CD4-positive, alpha-beta T cell treated with Interleukin-1 beta for 1 hour (primary cell): Measurements from ENCODE around the gene ATP13A5.

ENCODE experiments used
- DNase-seq, 2 donors: peaks; one replicate each; pipeline ENCODE4 v3.0.0-alpha.2; 2020 to 2022

The ATP13A5 gene

DNA sequence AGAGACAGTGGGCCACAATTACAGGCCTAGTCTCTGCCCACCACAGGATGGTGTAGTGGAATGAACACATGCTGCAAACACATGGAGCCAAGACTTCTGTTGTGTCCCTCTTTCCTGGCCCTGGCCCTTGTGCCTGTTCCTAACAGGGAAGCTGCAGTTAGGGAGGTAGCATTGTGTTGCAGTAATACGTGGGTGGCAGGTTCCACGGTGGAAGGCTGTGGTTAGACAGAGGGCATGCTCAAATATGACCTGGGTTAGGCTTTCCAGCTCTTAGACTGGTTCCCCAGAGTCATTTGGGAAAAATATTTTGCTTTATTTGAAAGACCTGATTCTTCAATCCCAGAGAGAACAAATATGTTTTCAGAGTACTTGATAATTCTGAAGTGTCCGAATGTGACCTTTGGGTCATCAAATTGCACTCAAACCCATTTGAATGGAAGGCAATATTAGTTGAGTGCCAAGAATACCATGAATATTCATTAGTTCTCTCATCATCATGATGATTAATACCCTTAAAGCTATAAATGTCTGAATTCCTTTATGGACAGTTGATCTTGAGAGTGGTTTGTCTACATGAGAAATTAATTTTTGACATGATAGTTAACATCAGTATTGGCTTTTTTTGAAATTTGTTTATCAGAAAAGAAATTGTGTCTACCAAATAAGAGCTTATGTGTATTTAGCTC is 109.1 kb downstream of the ATP13A5 start:
- DNase-seq = no peak

DNA sequence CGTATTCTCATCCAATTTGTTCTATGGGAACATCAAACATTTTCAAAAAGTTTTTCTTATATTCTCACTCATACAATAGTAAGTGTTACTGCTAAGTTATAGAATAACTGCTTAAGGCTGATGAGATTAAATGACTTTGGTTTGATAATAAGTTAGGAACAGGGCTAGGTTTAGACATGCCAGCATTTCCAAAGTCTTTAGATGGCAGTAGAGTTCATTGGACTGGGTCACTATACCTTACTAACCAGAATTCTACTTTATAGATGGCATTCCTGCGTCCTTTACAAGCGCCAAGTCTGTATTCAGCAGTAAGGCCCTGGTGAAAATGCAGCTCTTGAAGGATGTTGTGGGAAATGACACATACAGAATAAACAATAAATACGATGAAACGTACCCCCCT is 115.8 kb downstream of the ATP13A5 start:
- no peak for DNase-seq

DNA sequence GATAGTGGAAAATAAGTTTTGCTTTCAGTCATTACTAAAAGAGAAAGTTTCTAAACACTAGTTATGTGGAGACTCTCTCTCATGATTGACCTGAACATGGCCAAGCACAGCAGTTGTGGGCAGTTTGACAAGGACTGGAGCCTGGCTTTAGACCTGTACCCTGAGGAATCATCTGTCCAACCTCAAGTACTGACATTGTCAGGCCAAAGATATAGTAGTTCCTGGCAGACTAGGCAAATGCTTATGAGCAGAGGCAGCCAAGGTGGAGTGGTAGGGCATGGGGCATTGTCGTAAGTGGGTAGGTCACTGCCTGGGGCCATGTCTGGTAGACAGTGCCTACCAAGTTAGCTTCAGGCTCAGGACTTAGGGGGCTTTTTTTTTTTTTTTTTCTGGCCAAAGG is 116.6 kb downstream of the ATP13A5 start:
- no peak for DNase-seq

DNA sequence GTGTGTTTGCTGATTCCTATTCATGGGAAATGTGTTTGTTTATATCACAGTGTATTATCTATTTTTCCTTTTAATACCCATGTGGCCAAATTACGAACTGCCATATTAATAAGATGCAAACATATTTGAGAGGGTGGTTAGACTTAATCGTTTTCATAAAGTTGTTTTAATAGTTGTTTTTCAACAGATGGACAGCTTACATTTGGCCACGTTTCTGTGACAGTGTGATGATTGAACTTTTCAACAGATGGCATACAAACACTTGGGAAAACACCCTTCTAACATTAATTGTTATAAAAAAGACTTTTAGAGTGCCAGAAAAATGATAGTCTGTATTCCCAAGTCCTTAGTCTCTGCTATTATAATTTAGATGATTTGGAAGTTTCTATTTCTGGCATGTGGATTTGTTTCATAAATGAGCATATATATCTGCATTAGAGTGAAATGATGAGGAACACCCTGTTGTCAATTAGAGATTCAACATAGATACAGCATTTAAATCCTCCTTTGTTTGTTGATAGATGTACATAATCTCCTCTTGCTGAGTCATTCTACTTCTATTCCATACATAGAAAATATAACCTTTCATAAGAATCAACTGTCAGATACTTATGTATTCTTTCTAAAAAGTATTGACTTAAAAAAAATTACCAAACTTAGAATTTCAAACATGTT is 124.4 kb downstream of the ATP13A5 start:
- DNase-seq = no peak

DNA sequence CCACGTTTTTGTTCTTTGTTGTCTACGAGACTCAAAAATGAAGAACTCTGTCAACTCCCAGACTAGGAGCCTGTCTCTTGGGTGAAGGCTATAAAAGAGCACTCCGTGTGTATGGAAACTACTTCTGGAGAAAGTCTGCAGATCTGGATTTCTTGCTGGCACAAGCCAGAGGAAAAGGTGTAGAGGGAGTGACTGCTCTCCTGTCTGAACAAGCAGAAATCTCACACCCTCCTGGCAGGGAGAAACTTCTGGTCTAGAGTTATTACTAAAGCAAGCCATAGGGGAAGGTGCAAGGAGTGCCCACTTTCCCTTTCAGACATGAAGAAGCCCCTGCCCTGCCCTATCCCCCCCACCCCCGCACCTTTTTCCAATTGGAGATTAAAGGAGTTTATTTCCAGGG is 128.1 kb downstream of the ATP13A5 start:
- no peak for DNase-seq

DNA sequence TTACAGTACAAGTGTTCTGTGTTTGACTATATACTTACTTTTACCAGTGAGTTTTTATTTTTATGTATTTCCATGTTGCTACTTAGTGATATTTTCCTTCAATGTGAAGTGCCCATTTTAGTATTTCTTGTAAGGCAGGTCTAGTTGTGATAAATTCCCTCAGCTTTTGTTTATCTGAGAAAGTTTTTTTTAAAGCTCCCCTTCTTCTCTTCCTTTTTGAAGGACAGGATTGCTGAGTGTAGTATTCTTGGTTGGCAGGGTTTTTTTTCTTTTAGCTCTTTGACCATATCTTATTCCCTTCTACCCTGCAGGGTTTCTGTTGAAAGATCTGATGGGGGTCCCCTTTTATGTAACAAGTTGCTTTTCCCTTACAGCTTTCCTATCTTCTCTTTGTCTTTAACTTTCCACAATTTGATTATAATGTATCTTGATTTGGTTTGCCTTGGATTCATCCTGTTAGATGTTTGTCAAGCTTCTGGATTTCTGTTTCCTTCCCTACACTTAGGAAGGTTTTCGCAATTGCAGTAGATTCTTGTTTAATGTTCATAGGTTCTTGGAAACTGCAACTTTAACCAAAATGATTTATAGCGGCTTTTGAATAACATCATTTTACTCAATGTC is 129.6 kb downstream of the ATP13A5 start:
- DNase-seq = no peak

DNA sequence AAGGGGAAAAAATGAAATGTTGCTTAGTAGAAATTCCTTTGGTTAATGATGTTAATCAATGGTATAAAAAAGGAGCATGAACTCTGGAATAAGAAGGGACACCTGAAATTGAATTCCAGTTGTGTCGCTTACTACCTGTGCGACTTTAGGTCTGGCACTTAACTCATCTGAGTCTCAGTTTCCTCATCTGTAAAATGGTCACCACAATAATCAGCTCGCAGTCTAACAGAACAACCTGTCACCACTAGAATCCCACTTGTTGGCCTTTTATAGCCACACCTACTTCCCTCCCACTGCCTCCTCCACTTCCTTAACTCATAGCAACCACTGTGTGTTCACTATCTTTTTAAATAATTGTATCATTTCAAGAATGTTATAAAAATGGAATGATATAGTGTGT is 135.0 kb downstream of the ATP13A5 start:
- no peak for DNase-seq

DNA sequence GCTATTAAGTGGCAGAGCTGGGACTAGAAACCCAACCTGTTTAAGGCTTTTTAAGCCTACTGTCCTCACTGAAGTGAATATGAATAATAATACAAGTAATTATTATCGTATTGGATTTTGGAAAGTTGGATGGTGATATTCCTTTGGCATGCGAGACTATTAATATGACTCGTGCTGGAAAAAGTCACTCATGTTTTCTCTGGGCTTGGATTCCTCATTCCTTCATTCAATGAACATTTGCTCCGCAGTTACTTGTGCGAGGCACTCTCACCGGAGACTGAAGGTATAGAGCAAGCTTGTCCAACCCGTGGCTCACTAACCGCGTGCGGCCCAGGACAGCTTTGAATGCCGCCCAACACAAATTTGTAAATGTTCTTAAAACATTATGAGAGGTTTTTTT is 136.8 kb downstream of the ATP13A5 start:
- no peak for DNase-seq

DNA sequence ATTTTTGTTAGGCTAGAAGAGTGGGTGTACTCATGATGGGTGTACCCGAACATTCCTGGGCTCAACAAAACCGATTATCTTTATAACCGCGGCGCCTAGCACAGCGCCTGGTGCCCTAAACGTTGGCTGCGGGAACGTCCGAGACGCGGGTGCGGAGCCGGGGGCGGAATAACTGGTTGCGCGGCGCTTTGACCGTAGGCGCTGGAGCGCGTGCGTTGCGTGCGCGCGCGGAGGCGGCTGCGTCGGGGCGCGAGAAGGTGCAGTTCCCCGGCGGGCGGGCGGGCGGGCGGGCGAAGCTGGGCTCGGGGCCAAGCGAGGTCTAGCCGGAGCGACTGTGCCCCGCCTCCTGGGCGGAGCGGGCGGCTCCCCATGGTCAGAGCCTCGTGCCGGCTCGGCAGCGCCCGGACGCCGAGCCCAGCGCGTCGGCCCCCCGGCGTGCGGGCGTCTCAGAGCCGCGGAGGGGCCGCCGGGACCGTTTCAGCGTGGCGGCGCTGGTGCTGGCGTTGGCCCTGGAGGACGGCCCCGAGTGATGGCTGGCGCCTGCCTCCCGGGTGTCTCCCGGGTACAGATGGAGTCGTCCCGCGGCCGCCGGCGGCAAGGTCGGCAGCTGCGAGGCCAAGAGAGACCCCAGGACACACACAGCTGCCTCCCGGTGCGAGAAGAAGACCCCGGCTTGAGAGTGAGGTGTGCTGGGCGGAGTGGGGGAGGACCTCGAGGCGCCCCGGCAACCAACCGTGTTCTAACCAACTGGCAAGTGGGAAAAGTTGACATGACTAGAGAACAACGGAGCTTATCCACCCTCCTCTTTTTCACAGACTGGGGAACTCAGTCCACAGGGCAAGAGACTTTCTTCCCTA is 137.5 kb downstream of the ATP13A5 start, which contains the start of gene PLAAT1:
TSS of gene PLAAT1 (plus strand) at position 373 of the 857 bp plus-strand sequence. CDS start 14,429 bp downstream, outside the sequence.
- DNase-seq = no peak

DNA sequence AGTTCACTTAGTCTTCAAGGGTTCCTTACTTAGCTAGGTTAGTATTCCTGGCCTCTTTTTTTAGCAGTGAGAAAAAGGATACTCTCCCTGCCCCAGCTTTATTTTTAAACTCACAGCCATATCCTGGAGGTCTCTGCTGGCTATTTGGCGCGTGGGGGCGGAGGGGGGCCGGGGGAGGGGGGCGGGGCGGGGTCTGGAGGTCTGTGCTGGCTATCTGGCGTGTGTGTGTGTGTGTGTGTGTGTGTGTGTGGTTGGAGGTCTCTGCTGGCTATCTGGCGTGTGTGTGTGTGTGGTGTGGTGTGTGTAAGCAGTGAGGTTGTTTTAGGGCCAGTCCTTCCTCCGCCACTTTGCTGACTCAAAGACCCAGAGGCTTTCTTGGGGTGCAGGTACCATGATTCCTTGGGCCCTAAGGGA is 138.1 kb downstream of the ATP13A5 start:
- no peak for DNase-seq

DNA sequence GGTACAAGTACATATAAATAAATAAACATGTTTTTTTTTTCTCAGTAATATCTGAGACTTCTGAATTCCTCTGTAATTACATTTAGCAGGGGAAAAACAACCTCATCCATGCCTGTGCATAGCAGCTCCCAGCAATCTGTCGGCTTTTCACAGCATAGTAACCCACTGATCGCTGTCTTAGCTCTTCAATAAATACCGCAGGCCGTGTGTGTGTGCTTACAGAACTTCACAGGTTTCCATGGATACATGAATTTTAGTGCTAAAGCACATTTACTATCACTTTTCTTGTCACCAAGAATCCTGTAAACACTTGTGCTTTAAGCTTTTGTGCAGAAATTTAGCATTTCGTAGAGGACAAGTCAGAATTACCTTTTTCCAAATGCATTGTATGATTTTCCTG is 141.5 kb downstream of the ATP13A5 start:
- DNase-seq = no peak

DNA sequence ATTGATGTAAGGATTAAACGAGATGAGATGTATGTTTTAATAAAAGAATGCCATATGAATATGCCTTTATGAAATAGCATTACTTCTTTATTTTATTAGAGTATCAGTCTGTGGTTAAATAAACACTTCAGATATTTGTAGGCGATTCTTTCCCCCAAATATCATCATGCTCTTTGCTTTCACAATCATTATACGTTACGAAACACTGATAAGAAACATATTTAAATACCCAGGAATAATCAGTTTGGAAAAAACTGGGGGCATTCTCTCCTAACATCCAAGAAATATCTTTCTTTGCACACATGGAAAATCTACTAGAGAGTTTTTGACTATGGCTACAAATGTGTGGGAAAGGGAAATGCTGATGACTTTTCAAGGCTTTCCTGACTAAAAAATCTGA is 142.0 kb downstream of the ATP13A5 start:
- DNase-seq = no peak

DNA sequence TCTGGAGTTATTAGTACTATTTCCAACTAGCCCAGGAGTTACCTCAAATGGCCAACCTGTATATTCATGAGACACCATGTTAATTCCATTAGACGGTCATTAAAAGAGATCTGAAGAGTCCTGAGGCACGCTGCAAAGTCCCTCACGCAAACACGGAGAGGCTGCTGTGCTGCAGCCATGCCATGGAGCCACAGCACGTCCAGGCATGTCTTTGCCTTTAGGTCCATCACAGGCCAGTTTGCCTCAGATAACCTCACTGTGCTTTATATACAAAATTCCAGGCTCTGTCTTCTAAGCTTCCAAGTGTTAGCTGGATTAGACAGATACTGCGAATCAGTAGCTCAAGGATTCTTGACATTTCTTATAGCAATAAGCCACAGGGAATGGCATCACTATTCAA is 147.4 kb downstream of the ATP13A5 start:
- DNase-seq = no peak

DNA sequence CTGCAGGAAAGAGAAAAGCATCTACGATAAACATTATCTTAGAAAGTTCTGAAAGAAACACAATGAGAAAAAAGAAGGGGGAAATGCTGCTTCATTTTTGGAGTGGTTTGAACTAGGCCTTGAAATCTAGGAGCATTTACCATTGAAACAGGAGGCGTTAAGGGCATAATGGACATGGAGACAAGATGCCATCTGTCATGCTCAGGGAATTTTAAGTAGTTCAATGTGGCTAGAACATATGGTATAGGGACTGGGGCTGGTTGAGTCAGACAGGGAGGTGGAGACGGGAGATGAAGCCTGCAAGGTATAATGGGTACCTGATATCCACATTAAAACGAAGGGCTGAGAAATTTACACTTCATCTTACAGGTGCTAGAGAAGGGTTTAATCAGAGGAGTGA is 147.9 kb downstream of the ATP13A5 start:
- DNase-seq = no peak

DNA sequence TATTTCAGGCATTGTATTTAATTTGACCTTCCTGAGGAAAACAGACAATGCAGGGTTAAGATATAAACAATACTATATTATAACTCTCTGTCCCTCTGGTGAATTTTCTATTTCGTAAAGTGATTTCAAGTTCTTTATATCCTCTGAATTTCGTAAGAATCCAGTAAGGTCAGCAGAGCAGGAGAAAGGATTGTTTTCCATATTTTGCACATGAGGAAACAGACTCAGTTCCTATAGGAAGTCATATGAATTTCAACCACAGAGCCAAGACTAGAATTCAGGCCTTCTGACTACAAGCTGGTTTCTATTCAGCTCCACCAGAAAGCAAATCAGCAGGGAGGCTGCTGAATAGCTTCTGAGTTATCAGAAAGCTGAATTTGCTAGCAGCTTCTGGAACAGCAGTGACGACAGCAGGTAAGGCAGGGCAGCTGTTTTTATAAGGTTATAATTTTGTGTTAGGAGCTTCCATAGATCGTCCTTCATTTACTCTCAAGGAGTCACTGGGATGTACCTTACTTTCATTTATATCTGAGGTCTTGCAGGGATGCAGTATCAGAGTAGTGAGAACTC is 148.6 kb downstream of the ATP13A5 start:
- no peak for DNase-seq

DNA sequence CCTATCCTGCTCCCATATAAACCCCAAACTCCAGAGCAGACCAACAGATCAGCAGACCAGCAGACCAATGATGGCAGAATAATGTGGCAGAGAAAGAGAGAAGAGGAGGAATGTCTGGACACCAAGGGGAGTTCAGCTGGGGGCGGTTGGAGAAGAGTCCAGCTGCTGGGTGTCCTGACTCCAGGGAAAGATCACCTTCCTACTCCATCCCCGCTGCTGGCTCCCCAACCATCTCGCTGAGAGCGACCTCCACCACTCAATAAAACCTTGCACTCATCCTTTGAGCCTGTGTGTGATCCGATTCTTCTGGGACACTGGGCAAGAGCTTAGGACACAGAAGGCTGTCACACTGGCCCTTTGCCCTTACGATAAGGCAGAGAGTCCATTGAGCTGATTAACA is 150.3 kb downstream of the ATP13A5 start:
- no peak for DNase-seq

DNA sequence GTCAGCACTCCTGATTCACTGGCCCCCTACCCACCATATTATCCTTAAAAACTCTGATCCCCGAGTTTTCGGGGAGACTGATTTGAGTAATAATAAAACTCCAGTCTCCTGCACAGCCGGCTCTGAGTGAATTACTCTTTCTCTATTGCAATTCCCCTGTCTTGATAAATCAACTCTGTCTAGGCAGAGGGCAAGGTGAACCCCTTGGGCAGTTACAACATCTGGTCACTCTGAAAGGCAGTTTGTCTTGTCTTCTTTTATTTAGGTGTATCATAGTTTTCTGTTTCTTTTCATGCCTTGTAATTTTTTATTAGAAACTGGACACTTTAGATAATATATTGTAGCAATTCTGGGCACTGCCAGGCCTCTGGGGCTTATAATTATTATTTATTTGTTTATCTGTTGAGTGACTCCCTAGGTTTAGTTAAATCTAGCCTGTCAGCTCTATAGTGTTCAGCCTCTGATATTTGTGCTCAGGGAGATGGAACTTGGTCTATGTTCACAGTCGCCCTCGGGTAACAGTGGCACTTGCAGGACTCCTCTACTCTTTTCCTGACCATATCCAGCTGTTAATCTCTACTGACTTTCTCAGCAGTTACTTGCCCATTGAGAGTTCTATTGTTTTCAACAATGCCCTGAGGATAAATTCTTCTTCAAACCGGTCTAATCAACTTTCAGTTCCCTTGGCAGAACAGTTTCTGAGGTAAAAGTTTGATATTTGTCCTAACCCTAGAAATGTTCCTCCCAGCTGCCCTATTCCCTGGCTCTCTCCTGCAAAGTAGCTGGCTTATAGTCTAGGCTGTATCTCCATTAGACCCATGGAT is 153.0 kb downstream of the ATP13A5 start:
- no peak for DNase-seq
